ENCODE data around the gene GGT6.

GGT6 gene

GRCh38 chr17:4520060-4520893 is 40.1 kb downstream of the GGT6 start:
- DNase-seq (ENCODE audit: low read depth) = no peak

DNA sequence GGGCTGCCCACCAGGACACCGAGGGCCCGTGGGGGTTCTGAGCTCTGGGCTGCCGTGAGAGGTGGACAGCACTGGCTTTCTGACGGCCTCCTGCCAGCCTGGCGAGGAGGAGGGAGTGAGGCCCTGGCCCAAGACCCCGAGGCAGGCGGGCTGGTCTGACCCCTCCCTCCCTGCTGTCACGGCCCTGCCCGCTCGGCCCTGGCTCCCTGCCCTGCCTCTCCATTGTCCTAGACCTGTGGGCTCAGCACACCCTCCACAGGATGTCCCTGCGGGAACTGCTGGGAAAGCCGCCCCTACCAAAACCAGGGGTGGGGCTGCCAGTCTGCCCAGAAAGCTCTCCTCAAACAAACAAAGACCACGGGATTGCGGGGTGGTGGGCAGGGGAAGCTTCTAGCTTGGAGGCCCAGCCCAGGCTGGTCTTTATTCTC is 41.0 kb downstream of the GGT6 start:
- no peak for DNase-seq (ENCODE audit: low read depth)

- DNase-seq (ENCODE audit: low read depth) = no peak
Measured at GRCh38 chr17:4518901-4519300, 41.5 kb downstream of the GGT6 start.

GRCh38 chr17:4516735-4517134 is 43.6 kb downstream of the GGT6 start:
- no peak for DNase-seq (ENCODE audit: low read depth)

DNA sequence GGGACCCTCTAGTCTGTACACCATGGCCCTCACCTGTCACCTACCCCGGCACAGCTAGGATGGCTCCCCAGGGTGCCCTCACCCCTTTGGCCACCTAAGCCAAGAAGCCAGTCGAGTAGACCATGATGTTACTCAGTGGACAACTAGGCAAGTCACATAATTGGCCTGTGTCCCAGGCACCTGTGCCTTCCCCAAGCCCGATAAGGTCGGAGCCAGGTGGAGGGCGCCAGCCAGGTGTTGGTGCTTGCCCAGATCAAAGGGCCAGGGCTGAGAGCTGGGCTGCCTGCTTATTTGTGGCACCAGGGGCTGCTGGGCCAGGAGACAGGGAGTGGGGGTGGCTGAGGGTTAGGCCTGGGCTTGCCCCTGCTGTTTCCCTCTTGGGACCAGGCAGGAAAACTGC is 44.9 kb downstream of the GGT6 start:
- no peak for DNase-seq (ENCODE audit: low read depth)

GRCh38 chr17:4514779-4515178 is 45.6 kb downstream of the GGT6 start:
- DNase-seq (ENCODE audit: low read depth) = no peak

DNA sequence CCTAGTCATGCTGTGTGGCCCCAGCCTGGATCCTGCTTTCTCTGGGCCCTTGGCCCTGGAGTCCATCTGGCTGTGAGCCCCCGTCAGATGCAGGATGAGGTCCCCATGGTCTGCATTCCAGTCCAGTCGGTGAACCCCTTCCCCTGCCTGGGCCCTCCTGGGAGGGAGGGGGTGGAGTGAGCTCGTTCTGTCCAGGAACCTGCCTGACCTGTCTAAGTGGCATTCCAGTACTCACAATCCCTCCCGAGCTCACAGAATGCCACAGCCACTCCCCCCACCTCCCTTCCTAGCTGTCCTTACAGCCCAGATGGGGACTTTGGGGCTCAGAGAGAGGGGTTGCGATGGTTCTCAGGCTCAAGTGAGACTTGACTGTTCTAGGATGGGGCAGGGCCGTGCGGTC is 46.2 kb downstream of the GGT6 start:
- DNase-seq (ENCODE audit: low read depth) = no peak

DNA sequence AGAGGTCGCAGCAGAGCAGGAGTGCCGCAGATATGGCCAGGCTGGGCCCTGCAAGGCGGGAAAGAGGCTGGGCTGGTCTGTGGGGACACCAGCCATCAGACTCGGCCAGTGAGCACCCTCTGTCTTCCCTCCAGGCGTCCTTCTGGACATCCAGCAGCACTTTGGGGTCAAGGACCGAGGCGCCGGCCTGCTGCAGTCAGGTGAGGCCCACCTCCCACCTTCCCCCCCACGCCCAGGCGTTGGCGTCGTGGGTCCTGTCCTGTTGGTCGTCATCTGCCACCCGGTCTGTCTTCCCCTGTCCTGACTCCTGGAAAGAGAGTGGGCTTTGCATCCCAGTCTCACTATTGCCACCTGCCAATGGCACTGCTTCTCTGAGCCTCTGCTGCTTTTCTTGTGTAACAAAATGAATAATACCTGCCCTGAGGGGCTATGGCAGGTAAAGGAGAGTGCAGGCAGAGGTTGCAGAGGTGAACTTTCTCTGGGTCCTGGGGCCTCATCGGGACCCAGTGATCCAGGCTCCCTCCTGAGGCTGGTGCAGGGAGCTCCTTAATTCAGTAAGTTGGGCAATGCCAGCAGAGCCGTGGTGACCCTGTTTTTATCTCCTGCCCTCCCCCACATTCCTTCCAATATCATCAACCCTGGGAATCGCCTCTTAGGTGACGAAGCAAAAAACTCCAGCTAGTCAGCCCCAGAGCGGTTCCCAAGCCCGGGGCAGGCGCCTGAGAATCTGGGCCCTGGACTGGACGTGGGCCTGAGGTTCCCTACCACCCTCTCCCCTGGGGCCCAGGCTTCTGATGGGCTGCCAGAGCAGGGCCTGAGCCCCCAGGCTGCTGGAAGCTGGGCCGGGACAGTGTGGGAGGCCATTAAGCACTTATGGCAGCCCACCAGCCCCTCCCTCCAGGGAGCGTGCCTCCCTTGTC is 47.0 kb downstream of the GGT6 start:
- DNase-seq (ENCODE audit: low read depth) = no peak

- DNase-seq (ENCODE audit: low read depth) = no peak
Measured at GRCh38 chr17:4512156-4513112, 47.9 kb downstream of the GGT6 start.

DNA sequence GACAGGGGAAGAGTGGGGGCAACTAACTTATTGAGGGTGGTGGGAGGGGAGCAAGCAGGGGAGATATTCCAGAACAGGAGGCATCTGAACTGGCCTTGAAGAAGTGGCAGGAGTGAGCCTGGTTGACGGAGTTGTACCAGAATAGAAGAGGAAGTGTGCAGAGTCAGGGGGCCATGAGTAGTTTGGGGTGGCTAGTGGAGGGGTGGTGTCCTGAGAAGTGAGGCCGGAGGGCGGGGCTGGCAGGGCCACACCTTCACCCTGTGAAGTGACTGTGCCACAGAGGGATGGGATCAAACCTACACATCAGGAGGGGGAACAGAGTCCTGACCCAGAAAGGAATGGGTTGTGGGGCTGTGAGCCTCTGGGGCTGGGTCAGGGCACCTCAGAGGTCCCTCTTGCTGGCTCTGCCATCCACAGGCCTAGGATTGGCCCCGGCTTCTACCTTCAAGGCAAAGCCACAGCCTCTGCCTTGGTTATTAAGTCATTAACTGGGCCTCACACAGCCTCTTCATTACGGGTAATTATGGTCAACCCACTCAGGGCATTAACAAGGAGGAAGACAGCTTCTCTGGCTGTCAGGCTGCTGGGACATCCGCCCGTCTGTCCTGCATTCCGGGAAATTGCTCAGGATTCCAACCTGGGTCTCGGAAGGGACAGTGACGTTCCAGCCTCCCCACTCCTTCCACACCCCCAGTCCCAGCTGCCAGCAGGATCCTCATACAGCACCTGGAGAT is 49.0 kb downstream of the GGT6 start:
- no peak for DNase-seq (ENCODE audit: low read depth)

DNA sequence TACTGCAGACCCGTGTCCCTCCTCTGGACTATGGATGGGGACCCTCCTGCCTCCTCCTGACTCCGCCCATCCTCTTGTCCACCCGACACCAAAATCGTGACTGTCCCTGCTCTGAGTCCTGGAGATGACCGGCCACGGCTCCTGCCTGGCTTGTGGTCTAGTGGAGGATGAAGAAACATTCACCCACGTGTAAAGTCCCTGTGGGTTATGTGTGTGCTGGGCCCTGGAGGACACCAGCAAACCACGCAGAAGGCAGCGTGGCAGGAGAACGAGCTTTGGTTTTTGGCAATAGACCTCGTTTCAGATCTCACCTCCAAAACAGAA is 49.8 kb downstream of the GGT6 start:
- no peak for DNase-seq (ENCODE audit: low read depth)

DNA sequence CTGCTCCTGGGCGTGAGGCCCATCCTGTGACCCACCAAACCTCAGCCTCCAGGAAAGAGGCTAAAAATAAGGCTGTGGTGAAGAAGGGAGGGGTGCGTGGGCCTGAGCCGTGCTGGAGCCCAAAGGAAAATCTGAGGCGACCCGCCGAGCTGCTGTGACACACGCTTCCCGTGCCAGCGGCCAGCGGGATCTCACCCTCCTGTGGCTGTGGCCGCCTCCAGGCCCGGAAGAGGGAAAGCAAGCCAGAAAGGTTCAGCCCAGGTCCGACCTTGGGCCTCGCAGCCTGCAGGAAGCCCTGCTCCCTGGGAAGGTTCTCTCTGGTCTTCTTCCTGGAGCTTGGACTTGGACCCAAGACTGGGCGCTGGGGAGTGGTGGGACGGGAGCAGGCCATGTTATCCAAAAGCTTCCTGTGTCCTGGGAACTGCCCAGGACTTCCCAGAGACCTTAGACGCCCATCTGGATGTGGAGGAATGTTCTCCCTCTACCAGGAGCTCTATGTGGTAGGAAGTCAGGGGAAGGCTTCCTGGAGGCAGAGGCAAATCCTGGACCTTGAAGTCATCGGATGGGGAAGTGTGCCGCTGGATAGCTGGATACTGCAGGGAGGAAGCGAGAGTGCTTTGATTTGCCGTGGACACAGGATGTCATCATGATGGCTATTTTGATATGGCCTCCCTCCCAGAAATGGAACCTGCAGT is 50.3 kb downstream of the GGT6 start:
- no peak for DNase-seq (ENCODE audit: low read depth)

DNA sequence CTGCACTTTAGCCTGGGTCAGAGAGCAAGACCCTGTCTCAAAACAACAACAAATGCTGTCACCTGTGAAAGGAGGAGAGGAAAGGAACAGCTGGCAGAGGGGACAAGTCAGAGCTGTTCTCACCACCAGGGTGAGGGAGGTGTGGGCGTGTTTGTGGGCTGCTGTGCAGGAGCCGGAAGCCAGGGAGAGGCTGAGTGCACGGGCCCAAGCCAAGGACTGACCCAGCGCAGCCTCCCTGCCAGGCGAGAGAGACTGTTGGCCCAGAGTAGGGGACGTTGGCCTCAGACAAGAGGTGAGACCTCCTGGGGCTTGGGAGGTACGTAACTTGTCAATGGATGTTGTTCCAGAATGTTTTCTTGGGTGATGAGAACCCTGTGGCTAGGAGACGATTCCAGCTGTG is 51.0 kb downstream of the GGT6 start:
- DNase-seq (ENCODE audit: low read depth) = no peak

- DNase-seq (ENCODE audit: low read depth) = no peak
Measured at GRCh38 chr17:4508207-4508606, 52.2 kb downstream of the GGT6 start.

- DNase-seq (ENCODE audit: low read depth) = no peak
Measured at GRCh38 chr17:4507361-4508111, 52.8 kb downstream of the GGT6 start.
